Measurements from ENCODE around the gene CALML4. TPM values are rescaled to one million over a fixed set of nuclear protein-coding genes. Genes with fewer than 3 reads are reported as not detected.

CALML4 gene
- total RNA-seq, 2 donors from 2014 or later = 4.5 to 18.8 TPM

GRCh38 chr15:68207176-68207935, 2.2 kb upstream of the CALML4 start:
- peaks cover 6% of the 10 kb centered on the region for H3K4me1 ChIP-seq (replicated peaks)
- H3K27me3 ChIP-seq (replicated peaks; ENCODE audit: insufficient read depth) = no peaks in the 10 kb centered on the region
- H3K27ac ChIP-seq = no peak overlapping the region
- 76% methylated on average over 12 of the region's 12 CpGs for WGBS
- no peak overlapping the region for H3K4me3 ChIP-seq
- TF ChIP-seq, protein P1, sequence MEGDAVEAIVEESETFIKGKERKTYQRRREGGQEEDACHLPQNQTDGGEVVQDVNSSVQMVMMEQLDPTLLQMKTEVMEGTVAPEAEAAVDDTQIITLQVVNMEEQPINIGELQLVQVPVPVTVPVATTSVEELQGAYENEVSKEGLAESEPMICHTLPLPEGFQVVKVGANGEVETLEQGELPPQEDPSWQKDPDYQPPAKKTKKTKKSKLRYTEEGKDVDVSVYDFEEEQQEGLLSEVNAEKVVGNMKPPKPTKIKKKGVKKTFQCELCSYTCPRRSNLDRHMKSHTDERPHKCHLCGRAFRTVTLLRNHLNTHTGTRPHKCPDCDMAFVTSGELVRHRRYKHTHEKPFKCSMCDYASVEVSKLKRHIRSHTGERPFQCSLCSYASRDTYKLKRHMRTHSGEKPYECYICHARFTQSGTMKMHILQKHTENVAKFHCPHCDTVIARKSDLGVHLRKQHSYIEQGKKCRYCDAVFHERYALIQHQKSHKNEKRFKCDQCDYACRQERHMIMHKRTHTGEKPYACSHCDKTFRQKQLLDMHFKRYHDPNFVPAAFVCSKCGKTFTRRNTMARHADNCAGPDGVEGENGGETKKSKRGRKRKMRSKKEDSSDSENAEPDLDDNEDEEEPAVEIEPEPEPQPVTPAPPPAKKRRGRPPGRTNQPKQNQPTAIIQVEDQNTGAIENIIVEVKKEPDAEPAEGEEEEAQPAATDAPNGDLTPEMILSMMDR (IDR thresholded peaks at IDR 0.05) = no peak
- TF ChIP-seq POLR2A (IDR thresholded peaks at IDR 0.05) (no peak), POLR2AphosphoS5 (IDR thresholded peaks at IDR 0.05) (no peak)
- no peaks in the 10 kb centered on the region for H3K36me3 ChIP-seq
- intact Hi-C loops (cut with DNase I) = no loop called here
- DNase-seq (ENCODE audit: low spot score) = no peak
- H3K9me3 ChIP-seq = no peaks in the 10 kb centered on the region

DNA sequence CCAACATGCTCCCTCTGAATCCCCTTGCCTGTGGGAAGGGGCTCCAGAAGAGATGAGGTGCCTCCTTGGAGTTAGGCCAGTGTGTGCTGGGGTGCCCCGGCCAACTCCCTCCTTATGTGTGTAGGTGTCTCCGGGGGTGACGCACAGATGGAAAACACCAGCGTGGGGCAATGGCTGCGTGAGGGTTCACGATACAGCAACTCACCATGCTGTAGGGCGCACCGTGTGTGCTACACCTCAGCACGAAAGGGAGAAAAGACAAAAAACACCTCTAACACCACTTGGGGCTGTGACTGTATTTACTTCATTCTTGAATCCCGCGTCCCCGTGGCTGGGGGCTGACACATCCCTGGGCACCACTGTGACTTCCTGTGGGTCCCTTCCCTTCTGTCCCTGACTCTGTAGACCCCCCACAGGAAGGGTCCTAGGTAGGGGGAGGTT, 1.6 kb upstream of the CALML4 start:
- no peak overlapping the region for H3K27ac ChIP-seq
- WGBS = 88% methylated on average over 12 of the region's 12 CpGs

DNA sequence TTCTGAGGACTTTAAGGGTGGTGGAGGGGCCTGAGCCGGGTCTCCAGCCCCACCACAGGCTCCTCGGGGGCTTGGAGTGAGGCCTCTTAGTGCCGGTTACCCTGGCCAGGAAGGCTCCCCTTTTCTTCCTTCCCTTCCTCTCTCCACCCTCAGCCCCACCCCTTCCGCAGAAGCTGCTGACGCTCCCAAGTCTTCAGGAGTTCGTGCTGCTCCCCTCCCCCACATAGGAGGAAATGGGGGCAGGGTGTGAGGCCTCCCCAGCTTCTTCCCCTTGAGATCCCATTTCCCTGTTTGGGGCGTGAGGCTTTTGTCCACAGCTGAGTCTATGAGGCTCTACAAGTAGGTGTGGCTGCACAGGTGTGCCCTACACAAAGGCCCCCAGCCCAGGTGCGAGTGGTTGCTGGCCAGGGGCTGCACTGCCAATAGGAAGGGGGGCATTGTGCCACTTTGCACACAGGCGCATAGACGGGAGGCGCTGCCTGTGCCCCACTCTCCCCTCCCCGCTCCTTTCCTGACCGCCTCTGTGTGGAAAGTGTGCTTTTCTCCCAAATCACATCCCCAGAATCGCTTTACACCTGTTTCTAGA, 915 bp upstream of the CALML4 start:
- Histone ChIP-seq H3K4me1 (replicated peaks) (peaks cover 6% of the 10 kb centered on the region), H3K36me3 (no peaks in the 10 kb centered on the region), H3K9me3 (no peaks in the 10 kb centered on the region), H3K27me3 (replicated peaks; ENCODE audit: insufficient read depth) (no peaks in the 10 kb centered on the region), H3K27ac (peak overlapping the region; percentile 0 to 53), H3K4me3 (no peak overlapping the region)
- TF ChIP-seq, protein P1 (IDR thresholded peaks at IDR 0.05) = no peak
- TF ChIP-seq POLR2A (IDR thresholded peaks at IDR 0.05) = no peak
- peak; percentile 4 for TF ChIP-seq POLR2AphosphoS5 (IDR thresholded peaks at IDR 0.05)
- 63% methylated on average over 14 of the region's 14 CpGs for WGBS
- no peak for DNase-seq (ENCODE audit: low spot score)
- intact Hi-C loops (cut with DNase I) = no loop called here

More for the DNA sequence above, 1.6 kb upstream of the CALML4 start:
- DNase-seq (ENCODE audit: low spot score) = no peak
- no peak for TF ChIP-seq POLR2AphosphoS5 (IDR thresholded peaks at IDR 0.05)
- TF ChIP-seq, protein P1 (IDR thresholded peaks at IDR 0.05) = no peak
- Histone ChIP-seq H3K4me1 (replicated peaks) (peaks cover 6% of the 10 kb centered on the region), H3K27me3 (replicated peaks; ENCODE audit: insufficient read depth) (no peaks in the 10 kb centered on the region), H3K4me3 (no peak overlapping the region), H3K36me3 (no peaks in the 10 kb centered on the region), H3K9me3 (no peaks in the 10 kb centered on the region)
- intact Hi-C loops (cut with DNase I) = no loop called here

GRCh38 chr15:68205558-68205944, 419 bp upstream of the CALML4 start:
- no peak for TF ChIP-seq POLR2A (IDR thresholded peaks at IDR 0.05)
- TF ChIP-seq POLR2AphosphoS5 (IDR thresholded peaks at IDR 0.05) = no peak
- TF ChIP-seq, protein P1 (IDR thresholded peaks at IDR 0.05) = no peak
- whole genome bisulfite sequencing = 63% methylated on average over 13 of the region's 13 CpGs
- H3K4me3 ChIP-seq = peak overlapping the region in 1 of 2 donors; percentile 25

More at GRCh38 chr15:68205558-68205944, 419 bp upstream of the CALML4 start:
- DNase-seq (ENCODE audit: low spot score) = no peak
- Histone ChIP-seq H3K4me1 (replicated peaks) (peaks cover 6% of the 10 kb centered on the region), H3K36me3 (no peaks in the 10 kb centered on the region), H3K9me3 (no peaks in the 10 kb centered on the region), H3K27ac (peak overlapping the region; percentile 0 to 53), H3K27me3 (replicated peaks; ENCODE audit: insufficient read depth) (no peaks in the 10 kb centered on the region)
- intact Hi-C loops (cut with DNase I) = no loop called here

Measured in prostate gland (tissue), 2 donors.